GM18868 (cell line): ENCODE measurements around the gene APRT.
"Not testable (repeated sequence)": the region's sequence is repeated elsewhere in the genome, so short reads cannot be mapped to it uniquely, and the experiment has no call there.

Experiments
- ATAC-seq: cut with Tn5 transposase; IDR thresholded peaks from one replicate; pipeline ENCODE4 v1.9.1; 2021; ENCODE audit warnings: mild to moderate bottlenecking, moderate library complexity; ENCODE audit not compliant: unreplicated experiment

APRT gene

DNA sequence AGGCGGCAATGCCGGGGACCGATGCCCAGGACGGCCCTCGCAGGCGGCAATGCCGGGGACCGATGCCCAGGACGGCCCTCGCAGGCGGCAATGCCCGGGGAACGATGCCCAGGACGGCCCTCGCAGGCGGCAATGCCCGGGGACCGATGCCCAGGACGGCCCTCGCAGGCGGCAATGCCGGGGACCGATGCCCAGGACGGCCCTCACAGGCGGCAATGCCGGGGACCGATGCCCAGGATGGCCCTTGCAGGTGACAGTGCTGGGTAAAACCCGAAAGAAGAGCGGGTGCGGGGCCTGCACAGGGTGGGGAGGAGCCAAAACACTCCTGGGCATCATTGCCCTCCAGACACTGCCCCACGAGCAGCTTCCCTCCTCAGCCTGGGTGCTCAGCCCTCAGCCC is 11.9 kb upstream of the APRT start:
- ATAC-seq = not testable (repeated sequence)

- no peak for ATAC-seq
Measured at GRCh38 chr16:88822281-88823040, 10.7 kb upstream of the APRT start.

DNA sequence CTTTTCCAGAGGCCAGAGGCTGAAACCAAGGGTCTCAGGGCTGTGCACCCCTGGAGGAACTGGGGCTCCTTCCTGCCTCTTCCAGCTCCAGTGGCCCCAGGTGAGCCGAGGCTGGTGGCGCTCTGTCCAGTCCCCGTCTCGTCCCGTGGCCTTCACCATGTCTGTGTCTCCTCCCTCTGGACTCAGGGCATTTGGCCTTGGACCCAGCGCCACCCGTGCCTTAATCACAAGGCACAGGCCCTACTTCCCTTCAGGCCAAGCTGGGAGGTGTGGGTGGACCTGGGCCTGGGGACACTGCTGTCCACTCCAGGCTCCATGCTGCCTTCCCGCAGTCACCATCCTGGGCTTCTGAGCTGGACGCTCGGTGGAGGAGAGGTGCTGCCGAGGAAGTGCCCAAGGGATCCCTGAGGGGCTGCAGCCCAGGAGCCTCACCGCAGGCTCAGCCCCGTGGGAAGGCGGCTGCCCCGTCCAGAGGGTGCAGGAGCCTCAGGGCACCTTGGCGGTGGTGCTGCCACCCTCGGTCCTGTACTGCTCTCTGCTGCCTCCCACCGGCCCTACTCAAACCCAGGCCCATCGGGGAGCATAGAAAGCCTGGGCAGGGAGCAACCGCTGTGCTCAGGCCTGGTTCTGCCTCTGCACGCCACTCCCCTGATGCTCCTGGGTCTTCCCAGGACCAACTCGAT is 9.6 kb upstream of the APRT start:
- no peak for ATAC-seq

DNA sequence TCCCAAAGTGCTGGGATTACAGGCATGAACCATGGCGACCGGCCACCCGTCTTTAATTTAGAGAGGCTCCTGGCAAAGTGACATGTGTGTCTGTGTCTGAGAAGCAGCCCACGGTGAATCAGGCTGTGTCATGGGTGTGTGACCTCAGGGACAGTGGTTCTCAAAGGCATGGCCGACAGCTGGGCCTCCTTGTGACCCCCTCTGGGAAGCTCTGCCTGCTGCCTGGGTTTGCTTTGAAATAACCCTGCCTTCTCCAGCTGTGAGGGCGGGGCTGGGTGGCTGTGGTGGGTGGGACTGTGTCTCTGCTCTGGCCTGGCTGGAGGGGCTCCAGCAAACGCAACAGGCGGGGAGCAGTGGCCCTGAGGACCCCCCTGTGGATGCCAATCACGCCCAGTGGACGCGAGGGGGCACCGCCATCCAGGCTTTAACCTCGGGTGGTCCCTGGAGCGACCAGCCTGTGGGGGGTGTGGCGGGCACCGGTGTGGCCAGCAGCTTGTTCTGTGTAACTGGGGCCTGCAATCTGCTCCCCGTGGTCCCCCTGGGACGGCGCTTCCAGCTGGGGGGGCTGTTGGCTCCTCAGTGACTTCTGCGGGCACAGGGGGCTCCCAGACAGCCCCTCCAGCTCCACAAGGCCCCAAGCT is 8.8 kb upstream of the APRT start:
- ATAC-seq = no peak

DNA sequence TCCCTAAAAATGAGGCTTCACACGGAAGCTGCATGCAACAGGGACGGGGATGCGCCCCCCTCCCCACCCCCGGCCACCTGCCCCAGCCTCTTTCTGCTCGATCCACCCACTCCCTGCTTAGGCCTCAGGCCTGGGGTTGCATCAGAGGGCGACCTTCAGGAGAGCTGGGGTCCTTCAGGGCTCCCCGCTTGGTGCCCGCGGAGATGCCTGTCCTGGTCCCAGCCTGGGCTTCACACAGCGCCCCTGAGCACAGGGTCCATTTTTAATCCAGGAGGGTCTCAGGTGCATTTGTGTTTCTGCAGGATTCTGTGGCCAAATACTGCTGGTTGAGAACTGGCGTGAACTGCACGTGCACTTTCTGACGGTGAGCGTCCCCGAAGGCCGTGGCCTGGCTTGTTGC is 7.4 kb upstream of the APRT start:
- no peak for ATAC-seq

- no peak for ATAC-seq
Measured at GRCh38 chr16:88818575-88818874, 6.8 kb upstream of the APRT start.

DNA sequence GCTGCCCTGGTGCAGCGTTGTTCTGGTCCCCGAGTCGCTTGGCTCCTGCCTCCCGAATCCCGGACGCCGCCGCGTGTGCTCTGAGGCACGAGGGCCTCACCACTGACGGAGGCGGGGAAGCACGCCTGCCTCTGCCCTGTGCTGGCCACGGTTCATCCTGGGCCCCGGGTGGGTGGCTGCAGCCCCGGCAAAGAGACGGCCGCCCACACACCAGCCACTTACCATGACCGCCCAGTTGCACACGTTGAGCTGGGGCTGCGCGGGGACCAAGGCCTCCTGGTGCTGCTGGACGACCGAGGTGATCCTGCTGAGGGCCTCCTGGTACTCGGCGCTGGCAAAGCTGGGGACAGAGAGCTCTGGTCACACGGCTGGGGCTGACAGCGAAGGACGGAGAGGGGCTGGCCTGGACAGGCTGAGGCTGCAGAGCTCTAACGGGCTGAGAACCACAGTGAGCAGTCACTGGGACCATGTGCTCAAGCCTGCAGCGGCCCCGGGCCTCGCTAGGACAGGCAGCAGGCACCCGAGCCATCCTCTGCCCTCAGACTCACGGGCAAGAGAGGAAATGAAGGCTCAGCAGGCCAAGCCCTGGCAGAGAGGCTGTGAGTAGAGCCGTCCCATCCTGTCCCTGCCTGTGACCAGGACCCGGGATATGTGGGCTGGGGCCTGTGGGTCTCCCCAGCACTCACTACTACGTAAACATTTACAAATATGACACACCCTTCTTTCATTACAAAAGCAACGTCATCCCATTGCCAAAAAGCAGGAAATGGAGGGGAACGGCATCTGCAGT is 6.3 kb upstream of the APRT start:
- no peak for ATAC-seq

- ATAC-seq = no peak
Measured at GRCh38 chr16:88816736-88817535, 5.2 kb upstream of the APRT start.

DNA sequence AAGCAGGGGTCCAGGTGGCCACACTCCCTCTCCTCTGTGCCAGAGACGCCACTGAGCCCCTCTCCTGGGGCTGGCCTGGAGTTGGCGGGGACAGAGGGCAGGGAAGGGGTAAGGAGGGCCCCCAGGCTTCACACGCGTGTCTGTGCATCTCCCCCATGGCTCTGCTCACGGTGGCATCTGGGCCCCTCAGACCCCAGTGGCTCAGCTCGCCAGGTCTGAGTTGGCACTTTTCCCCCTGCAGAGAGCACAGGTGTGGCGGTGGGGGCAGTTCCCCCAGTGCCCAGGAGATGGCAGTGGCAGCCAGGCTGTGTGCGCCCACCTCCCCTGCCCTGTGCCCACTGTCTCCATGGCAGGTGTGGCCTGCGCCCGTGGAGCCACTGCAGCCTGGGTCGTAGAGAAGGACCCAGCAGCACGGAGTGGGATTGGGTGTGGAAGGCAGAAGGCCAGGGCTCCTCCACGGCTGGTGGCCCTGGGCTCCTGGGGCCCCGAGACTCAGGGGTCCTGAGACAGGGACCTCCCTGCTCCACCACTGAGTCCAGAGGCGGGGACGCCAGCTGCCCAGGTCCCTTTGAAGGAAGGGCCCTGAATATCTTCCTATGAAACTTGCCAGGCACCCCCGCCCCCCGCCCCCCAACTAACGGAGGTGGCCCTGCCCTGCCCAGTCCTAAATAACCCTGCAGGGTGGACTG is 4.3 kb upstream of the APRT start:
- ATAC-seq = no peak

GRCh38 chr16:88815227-88815626 is 3.5 kb upstream of the APRT start:
- ATAC-seq = no peak

- ATAC-seq = no peak
Measured at GRCh38 chr16:88814144-88814502, 2.4 kb upstream of the APRT start.

DNA sequence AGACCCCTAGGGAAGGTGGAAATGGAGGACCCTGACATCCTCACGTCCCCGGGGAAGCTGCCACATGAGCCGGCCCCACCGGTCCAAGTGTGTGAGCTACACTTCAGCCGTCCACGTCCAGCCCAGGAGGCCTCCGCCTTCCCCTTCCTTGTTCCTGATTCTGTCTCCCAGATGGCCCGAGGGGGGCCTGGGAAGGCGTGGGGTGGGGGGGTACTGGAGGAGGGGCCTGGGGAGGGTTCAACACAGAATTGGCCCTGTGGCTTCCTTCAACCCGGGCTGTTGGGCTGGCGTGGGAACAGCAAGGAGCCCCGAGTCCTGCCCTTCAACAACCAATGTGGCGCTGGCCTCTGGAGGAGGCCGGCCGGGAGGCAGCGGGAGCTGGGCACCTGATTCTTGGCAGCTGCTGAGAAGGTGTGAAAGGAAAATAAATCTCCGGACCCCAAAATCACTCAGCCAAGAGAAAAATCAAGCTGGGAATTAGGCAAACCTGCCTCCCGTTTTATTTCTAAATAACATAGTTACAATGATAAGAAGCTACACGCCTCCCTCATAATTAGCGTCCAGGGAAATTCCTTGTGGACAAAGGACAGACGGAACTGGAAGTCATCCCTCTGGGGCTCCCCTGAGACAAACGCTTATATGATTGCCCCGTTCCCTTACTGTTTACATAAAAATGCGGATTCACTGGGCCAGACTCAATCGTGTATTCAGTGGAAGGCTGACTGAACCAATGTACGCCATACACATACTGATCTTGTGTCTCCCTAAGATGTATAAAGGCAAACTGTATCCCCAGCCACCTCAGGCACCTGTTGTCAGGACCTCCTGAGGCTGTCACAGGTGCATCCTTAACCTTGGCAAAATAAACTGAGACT is 1.8 kb upstream of the APRT start:
- no peak for ATAC-seq

GRCh38 chr16:88812513-88813268 is 963 bp upstream of the APRT start:
- ATAC-seq = no peak

DNA sequence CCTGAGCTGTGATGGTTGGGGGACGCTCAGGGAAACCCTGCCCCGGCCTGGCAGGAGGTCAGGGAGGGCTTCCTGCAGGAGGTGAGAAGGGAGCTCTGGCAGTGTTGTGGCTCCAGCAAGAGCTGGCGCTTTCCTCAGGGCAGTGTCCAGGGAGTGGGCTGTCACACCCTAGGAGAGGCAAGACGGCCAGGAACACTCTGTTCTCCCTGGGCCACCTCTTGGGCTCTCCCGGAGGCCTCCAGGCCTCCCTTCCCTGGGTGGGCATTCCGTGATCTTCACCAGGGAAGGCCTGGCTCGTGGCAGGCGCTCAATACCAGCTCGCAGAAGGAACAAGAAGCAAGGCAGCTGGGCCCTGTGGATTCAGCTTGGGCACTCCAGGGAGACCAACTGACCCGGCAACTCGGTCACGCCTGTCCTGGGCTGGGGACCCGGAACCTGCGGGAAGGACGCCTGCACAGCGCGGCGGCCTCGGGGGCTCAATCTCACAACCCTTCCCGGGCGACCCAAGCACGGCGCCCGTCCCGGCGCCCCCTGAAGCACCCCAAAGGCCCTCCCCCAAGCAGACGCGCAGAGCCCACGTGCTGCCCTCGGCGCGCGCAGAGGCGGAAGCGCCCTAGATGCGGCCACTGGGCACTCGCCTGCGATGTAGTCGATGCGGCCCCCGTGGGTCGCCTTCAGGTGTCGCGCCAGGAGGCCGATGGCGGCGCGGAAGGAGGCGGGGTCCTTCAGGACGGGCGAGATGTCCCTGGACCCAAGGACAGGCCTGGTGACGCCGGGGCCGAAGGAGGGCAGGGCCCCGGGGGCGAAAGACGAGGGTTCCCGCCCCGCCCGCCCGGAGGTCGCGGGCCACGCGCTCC is 588 bp downstream of the APRT start:
- ATAC-seq = peak; percentile 52

DNA sequence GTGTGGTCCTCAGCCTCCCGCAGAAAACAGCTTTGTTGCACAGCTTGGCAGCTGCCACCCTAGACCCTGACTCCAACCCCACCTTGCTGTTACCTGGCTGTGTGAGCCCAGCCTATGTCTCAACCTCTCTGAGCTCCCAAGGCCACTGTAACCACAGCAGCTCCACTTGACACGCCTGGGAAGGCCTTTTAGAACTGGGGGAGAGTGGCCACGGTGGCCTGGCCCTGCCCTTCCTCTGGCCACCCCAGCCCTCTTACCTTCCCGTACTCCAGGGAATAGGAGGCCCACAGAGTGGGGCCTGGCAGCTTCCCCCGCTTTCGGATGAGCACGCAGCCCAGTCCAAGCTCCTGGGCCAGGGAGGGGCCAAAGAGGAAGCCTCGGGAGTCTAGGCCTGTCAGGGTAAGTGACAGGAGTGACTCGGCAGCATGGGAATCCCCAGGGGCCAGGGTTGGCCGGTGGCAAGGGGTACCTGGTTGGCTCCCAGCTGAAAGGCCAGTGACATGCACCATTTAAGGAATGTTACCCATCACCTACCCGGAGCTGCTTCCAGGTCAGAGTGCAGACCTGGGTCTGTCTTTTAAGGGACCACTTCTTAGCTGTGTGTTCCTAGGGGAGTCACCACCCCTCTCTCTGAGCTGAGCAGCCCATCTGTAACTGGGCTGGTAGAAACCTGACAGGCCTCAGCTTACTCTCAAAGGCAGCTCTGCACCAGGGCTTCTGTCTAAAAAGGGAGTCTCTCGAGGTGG is 1.4 kb downstream of the APRT start:
- no peak for ATAC-seq

- ATAC-seq = no peak
Measured at GRCh38 chr16:88809676-88810165, 2.0 kb downstream of the APRT start.
